GM18951 (cell line): ENCODE measurements around the gene CACUL1.
"Not testable (repeated sequence)": the region's sequence is repeated elsewhere in the genome, so short reads cannot be mapped to it uniquely, and the experiment has no call there.

Experiments used
- POLR2A ChIP-seq: IDR thresholded peaks from 4 replicates; pipeline ENCODE4 v1.6.1; 2011; ENCODE audit warnings: mild to moderate bottlenecking; ENCODE audit not compliant: insufficient read length, insufficient read depth; ENCODE audit errors: extremely low read depth
- in situ Hi-C: fragments of 300-500 bp; cut with MboI; formaldehyde crosslinking; loops from one replicate; pipeline ENCODE4 v1.12.0; 2022; ENCODE audit warnings: low sequenced_read_pairs, mixed read lengths, inconsistent platforms; ENCODE audit not compliant: unreplicated experiment

CACUL1 gene

DNA sequence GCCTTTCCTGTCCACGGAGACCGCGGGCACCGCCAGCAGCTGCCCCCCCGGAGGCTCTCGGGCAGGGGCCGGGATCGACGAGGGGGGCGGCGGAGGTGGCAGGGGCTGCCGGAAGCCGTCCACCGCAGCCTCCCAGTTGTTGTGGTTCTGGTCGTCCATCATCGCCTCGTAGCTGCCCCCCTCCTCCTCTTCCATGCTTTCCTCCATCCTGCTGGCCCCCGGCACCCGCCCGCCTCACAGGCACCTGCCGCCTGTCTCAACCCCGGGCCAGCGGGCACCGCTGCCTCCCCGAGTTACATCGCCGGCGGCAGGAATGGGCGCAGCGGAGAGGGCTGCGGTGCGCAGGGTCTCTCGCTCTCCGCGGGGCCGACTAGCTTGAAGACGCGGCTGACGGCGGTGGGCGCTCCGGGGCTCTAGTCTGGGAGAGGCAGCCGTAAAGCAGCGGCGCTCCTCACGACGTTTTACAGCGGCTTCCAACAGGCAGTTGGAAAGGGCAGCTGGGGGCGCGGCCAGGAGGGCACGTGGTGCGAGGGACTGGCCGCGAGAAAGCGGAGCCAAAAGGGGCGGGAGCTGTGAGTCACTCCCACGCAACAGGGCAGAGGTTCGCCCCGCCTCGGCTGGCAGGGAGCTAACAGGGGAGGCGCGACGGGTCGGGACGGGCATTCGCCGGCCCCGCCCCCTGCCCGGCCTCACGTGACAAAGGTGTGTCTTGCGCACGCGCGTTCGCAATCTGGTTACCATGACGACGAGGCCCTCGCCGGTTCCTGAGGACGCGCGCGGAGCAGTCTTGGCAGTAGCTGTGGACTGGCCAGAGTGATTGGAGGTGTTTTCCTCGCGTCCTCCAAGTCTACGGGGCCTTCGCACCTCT lies at the start of gene CACUL1:
Gene CACUL1, minus strand, starts transcription at position 415 of the 868 bp plus-strand sequence. Its CDS starts 208 bp downstream, at position 207.
- peak; percentile 78 for TF ChIP-seq POLR2A
- in situ Hi-C loops: no loop called here

DNA sequence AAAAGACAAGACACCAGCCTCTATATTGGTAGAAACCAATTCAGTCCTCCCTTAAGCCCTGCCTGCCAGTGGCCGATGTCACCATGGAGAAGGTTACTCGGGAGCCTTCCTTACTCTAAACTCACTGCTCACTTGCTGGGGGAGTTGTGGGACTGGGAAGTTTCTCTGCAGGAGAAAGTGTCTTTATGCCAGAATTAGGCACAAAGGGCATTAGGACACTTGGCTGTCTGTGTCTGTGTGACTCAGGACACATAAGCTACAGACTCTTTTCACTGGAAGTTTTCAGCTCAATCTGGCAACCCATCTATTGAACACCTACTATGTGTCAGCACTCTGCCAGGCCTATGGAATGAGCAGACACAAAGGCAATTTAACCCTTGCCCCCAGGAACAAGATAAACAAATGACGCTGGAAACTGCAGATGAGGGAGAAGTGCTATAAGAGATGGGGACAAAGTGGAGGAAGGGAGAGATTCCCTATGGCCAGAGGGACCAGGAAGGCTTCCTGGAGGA lies 49.5 kb upstream of the CACUL1 start:
- in situ Hi-C loops: no loop called here
- no peak for TF ChIP-seq POLR2A

DNA sequence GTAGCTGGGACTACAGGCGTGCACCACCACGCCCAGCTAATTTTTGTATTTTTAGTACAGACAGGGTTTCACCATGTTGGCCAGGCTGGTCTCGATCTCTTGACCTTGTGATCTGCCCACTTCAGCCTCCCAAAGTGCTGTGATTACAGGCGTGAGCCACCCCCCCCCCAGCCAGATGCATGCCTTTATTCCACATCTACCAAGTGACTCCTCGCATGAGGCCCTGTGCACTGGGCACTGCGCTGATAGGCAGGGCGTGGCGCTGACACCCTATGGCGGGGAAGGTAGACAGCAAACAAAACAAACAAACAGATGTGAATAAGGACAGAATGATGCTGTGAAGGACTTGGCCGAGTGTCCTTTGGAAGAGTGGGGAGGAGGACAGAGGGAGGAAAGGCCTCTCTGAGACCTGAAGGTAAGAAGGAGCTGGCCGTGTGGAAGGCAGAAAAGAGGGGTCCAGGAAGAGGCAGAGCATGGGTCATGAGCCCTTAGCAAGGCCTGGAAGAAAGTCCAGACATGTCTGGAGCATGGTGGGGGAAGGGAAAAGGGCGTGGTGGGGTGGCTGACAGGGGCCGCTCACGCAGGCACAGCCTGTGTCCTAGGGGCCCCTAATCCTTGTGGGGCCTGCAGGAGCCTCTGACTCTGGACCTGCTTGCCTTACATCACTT lies 47.5 kb upstream of the CACUL1 start:
- in situ Hi-C loops: no loop called here

DNA sequence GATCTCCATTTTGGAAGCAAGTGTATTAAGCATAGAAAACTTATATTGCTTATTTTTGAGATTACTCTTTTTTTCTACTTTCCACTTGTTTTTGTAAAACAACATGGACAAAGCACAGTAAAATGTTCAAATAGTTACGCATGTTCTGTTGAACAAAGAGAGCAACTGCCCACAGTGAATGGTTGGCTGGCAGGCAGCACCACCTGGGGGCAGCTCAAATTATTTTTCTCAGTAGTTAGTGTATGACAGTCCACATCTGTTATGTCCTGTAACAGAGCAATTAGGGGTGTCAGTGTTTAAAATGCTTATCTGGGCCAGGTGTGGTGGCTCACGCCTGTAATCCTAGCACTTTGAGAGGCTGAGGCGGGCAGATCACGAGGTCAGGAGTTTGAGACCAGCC lies 46.1 kb upstream of the CACUL1 start:
- TF ChIP-seq POLR2A: no peak
- in situ Hi-C loops: no loop called here

More for the DNA sequence above, 47.5 kb upstream of the CACUL1 start:
- no peak for TF ChIP-seq POLR2A

DNA sequence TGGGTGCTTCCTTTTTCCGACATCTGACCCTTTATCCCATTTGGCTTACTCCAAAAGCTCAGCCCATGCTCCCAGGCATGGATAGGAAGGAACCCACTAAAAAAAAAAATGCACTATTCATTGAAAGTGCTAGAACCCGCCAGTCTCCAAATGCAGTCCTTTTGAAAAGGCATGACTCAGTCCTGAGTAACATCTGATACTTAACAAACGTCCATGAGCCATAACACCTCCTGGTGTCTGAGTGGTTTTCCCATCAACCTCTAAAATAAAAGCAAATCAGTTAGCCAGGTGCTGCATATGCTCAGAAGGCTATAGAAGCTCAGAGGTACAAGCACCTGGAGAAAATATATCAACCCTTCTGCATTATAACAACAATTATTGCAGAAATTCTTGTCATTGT lies 45.0 kb upstream of the CACUL1 start:
- in situ Hi-C loops: no loop called here
- no peak for TF ChIP-seq POLR2A

DNA sequence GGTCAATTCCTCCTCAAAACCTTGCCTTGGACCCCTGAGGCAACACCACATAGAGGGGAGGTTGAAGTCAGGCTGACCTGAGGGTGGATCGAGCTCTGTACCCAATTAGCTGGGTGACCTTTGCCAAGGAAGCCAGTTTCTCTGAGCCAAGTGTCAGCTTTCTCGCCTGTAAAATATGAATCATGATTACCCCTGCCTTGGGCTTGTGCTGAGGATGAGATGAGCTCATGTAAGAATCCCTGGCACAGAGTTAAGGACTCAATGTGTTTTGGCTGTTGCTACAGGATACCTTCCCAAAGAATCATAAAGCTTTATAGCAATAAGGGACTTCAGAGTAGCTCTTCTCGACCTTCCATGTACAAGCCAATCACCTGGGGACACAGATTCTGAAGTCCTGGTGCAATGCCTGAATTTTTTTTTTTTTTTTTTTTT lies 43.5 kb upstream of the CACUL1 start:
- in situ Hi-C loops: no loop called here
- TF ChIP-seq POLR2A: no peak

DNA sequence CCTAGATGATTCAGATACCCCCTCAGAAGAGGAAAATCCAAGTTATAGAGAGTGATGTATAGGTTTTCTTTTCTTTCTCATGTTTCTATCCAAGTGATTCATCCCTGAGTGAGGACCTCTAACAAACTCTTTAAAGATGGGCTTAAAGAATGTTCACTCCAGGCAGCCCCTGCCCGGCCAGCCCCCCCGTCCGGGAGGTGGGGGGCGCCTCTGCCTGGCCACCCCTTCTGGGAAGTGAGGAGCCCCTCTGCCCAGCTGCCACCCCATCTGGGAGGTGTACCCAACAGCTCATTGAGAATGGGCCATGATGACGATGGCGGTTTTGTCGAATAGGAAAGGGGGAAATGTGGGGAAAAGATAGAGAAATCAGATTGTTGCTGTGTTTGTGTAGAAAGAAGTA lies 40.2 kb upstream of the CACUL1 start:
- in situ Hi-C loops: not testable (repeated sequence)

DNA sequence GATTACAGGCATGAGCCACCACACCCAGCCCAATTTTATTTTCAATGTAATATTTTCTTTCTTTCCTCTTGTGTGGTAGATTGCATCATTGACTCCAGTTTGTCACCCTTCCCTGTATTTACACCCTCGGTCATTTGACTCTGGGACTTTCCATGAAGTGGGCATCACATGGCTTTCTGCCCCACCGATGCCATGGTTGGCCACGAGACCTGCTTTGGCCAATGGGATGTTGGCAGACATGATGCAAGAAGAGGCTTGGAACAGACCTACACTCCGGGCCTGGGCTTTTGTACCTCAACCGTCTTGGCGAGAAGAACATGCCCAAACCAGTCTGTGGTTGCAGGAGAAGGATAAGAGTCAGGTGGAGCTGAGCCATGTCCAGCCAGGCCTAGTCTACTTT lies 38.8 kb upstream of the CACUL1 start:
- in situ Hi-C loops: no loop called here
- TF ChIP-seq POLR2A: no peak

DNA sequence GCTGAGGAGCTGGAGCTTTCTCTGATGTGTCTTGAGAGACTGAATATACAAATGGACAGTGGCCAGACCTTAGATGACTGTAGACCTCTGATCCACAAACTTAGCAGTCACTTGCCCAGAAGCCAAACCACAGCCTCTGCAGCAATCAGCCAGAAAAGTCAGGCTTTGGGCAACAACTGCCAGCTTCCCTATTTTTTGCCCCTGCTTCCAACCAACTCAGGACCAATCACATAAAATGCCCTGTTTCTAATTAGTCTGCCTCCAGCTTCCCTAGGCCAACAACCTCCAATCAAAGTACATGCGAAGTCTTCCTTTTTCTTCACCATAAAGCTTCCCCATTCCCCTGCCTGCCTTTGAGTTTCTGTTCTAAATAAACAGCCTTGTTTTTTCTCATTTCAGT lies 37.8 kb upstream of the CACUL1 start:
- in situ Hi-C loops: no loop called here
- no peak for TF ChIP-seq POLR2A

DNA sequence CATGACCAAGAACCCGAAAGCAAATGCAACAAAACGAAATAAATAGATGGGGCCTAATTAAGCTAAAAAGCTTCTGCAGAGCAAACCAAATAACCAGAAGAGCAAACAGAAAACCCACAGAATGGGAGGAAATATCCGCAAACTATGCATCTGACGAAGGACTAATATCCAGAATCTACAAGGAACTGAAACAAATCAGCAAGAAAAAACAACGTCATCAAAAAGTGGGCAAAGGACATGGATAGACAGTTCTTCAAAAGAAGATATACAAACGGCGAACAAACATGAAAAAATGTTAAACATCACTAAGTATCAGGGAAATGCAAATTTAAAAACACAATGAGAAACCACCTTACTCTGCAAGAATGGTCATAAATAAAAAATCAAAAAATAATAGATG lies 35.3 kb upstream of the CACUL1 start:
- in situ Hi-C loops: no loop called here
- TF ChIP-seq POLR2A: no peak

DNA sequence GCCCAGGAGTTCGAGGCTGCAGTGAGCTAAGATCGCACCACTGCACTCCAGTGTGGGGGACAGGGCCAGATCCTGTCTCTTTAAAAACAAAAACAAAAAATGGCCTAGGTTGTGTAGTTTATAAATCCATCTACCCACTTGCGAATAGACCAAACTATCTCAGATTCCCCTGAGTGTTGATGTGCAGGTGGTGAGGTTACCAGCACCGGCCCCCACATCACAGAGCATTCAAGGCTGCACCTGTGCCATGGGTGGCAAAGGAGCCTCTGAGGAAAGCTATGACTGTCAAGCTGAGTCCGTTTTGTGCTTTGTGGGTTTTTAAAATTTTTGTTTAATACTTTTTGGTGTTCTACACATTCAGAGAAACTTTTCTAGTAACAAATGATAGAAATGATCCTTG lies 30.8 kb upstream of the CACUL1 start:
- TF ChIP-seq POLR2A: no peak
- in situ Hi-C loops: no loop called here

DNA sequence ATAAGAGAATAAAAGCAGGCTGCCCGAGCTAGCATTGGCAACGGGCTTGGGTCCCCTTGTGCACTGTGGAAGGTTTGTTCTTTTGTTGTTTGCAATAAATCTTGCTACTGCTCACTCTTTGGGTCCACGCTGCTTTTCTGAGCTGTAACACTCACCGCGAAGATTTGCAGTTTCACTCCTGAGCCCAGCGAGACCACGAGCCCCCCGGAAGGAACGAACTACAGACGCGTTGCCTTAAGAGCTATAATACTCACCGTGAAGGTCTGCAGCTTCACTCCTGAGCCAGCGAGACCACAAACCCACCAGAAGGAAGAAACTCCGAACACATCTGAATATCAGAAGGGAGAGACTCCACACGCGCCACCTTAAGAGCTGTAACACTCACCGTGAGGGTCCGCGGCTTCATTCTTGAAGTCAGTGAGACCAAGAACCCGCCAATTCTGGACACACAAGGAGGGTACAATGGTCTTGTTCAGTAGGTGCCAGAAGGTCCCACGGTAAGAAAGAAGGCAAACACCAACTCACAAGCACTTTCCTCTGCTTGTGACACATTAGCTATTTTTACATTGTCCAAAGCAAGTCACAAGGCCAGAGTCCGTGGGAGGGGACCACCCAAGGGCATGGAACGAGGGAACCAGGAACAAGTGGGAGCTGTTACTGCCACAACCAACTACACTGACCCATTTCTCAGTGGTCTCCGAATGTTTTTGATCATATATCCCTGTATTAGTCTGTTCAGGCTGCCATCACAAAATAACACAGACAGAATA lies 29.2 kb upstream of the CACUL1 start:
- in situ Hi-C loops: no loop called here
- TF ChIP-seq POLR2A: no peak

DNA sequence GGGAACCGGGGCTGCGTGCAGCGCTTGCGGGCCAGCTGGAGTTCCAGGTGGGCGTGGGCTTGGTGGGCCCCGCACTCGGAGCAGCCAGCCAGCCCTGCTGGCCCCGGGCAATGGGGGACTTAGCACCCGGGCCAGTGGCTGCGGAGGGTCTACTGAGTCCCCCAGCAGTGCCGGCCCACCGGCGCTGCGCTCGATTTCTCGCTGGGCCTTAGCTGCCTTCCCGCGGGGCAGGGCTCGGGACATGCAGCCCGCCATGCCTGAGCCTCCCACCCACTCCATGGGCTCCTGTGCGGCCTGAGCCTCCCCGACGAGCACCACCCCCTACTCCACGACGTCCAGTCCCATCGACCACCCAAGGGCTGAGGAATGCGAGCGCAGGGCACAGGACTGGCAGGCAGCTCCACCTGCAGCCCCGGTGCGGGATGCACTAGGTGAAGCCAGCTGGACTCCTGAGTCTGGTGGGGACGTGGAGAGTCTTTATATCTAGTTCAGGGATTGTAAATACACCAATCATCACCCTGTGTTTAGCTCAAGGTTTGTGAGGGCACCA lies 28.2 kb upstream of the CACUL1 start:
- in situ Hi-C loops: not testable (repeated sequence)
